Brain microvascular endothelial cell (primary cell): ENCODE results near the gene ST6GALNAC4.

Experiments used
- DNase-seq: peaks from one replicate; pipeline ENCODE4 v3.0.0-alpha.2; 2020
- H3K27ac ChIP-seq: fragments of 250-450 bp; sonication (Bioruptor Pico); 2 replicates; pipeline ENCODE4 v1.5.1; 2020; ENCODE audit warnings: mild to moderate bottlenecking, moderate library complexity
- H3K27me3 ChIP-seq: fragments of 250-450 bp; sonication (Bioruptor Pico); replicated peaks from 2 replicates; pipeline ENCODE4 v1.5.1; 2020; ENCODE audit warnings: mild to moderate bottlenecking
- H3K36me3 ChIP-seq: fragments of 250-450 bp; sonication (Bioruptor Pico); replicated peaks from 2 replicates; pipeline ENCODE4 v1.5.1; 2020; ENCODE audit warnings: mild to moderate bottlenecking
- H3K4me3 ChIP-seq: 2 replicates; pipeline ENCODE4 v1.5.1; 2011; ENCODE audit warnings: low read depth, mild to moderate bottlenecking, control low read depth, low read length, moderate library complexity
- CTCF ChIP-seq: IDR thresholded peaks from 2 replicates; pipeline ENCODE4 v1.5.1; 2011; ENCODE audit warnings: low read depth, mild to moderate bottlenecking, moderate library complexity, low read length, control low read depth, inconsistent platforms; ENCODE audit errors: missing control alignments
- in situ Hi-C: cut with HindIII; loops from 2 replicates; pipeline ENCODE4 v1.10.0; 2017; ENCODE audit warnings: low sequenced_read_pairs, low pct_ligation_motif_present

Gene ST6GALNAC4

GRCh38 chr9:127944586-127945218 is 27.9 kb upstream of the ST6GALNAC4 start:
- no peaks in the 10 kb centered on the region for H3K36me3 ChIP-seq
- in situ Hi-C loops: no loop called here
- no peak overlapping the region for H3K27ac ChIP-seq

DNA sequence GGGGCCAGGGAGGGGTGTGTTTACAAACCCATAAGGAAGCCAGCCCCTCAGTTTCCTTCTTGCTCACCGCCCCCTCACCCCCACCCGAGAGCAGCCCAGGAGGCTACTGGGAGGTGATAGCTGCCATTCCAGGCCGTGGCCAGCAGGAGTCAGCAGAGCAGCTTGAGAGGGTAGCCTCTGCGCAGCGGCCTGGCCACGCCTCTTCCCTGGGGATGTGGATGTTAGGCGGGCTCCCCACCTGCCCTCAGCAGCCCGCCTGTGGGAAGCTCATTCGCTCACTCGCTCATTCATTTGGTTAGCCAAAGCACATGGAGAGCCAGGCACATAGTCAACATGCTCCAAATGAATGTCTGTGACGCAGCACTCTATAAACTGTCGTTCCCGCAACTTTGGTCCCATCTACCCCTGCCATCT is 26.9 kb upstream of the ST6GALNAC4 start:
- no peak overlapping the region for H3K4me3 ChIP-seq
- H3K36me3 ChIP-seq: no peaks in the 10 kb centered on the region
- DNase-seq: peak; percentile 62
- no peak overlapping the region for H3K27ac ChIP-seq
- TF ChIP-seq CTCF: peak; percentile 97
- in situ Hi-C loops: no loop called here
- H3K27me3 ChIP-seq: no peaks in the 10 kb centered on the region

More at GRCh38 chr9:127944586-127945218, 27.9 kb upstream of the ST6GALNAC4 start:
- DNase-seq: no peak
- Histone ChIP-seq H3K27me3 (no peaks in the 10 kb centered on the region), H3K4me3 (no peak overlapping the region)
- TF ChIP-seq CTCF: no peak

DNA sequence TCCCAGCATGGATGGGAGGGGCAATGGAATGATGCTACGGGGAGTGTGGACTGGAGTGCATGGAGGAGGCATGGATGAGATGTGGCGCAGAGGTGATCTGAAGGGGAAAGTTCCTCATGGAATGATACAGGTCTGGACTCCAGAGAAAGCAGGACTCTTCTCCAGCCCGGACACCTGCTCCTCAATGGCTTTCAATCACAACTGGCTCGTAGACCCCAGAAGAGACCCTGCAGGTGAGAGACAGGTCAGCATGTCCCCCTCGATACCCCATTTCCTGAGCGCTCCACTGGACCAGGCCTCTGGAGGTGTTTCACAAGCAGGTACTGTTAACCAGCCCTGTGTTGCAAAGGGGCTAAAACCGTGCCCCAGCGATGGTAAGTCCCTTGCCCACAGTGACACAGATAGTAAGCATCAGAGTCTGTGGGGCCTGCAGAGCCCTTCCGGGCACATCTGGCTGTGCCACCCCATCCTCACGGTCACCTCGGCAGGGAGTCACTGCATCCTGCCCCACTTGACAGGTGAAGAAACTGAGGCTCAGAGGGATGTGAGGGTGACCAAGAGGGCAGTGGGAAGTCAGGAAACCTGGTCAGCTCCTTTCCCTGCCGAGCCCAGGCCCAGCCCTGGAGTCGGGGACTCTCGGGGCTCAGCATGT is 26.3 kb upstream of the ST6GALNAC4 start:
- no peak for DNase-seq
- TF ChIP-seq CTCF: no peak
- Histone ChIP-seq H3K27ac (no peak overlapping the region), H3K27me3 (no peaks in the 10 kb centered on the region), H3K36me3 (no peaks in the 10 kb centered on the region), H3K4me3 (no peak overlapping the region)
- in situ Hi-C loops: no loop called here

- peak; percentile 39 for DNase-seq
- no peak overlapping the region for H3K27ac ChIP-seq
- H3K36me3 ChIP-seq: no peaks in the 10 kb centered on the region
- in situ Hi-C loops: no loop called here
- no peak overlapping the region for H3K4me3 ChIP-seq
- TF ChIP-seq CTCF: peak; percentile 94
- H3K27me3 ChIP-seq: no peaks in the 10 kb centered on the region
These were observed 25.6 kb upstream of the ST6GALNAC4 start for GRCh38 chr9:127942216-127943010.

GRCh38 chr9:127941961-127942215 is 25.0 kb upstream of the ST6GALNAC4 start:
- H3K27ac ChIP-seq: no peak overlapping the region
- H3K4me3 ChIP-seq: no peak overlapping the region
- no peaks in the 10 kb centered on the region for H3K36me3 ChIP-seq
- in situ Hi-C loops: no loop called here
- no peak for TF ChIP-seq CTCF
- no peak for DNase-seq
- H3K27me3 ChIP-seq: no peaks in the 10 kb centered on the region
